HG03066 (cell line): Measurements from ENCODE around the gene DHRS13.
"Not testable (repeated sequence)": the region's sequence is repeated elsewhere in the genome, so short reads cannot be mapped to it uniquely, and the experiment has no call there.

Experiments
- ATAC-seq: cut with Tn5 transposase; IDR thresholded peaks from one replicate; pipeline ENCODE4 v1.9.1; 2021; ENCODE audit warnings: low read depth; ENCODE audit not compliant: unreplicated experiment

The DHRS13 gene

GRCh38 chr17:28935744-28936460, 33.0 kb upstream of the DHRS13 start:
- no peak for ATAC-seq

- ATAC-seq = not testable (repeated sequence)
Measured at GRCh38 chr17:28934508-28934907, 31.6 kb upstream of the DHRS13 start.

GRCh38 chr17:28929787-28930186, 26.9 kb upstream of the DHRS13 start:
- ATAC-seq = no peak

- ATAC-seq = no peak
Measured at GRCh38 chr17:28928061-28928460, 25.2 kb upstream of the DHRS13 start.

GRCh38 chr17:28926786-28927185, 23.9 kb upstream of the DHRS13 start:
- no peak for ATAC-seq

- no peak for ATAC-seq
Measured at GRCh38 chr17:28926366-28926765, 23.5 kb upstream of the DHRS13 start.

GRCh38 chr17:28925912-28926365, 23.1 kb upstream of the DHRS13 start:
- ATAC-seq = no peak

- ATAC-seq = no peak
Measured at GRCh38 chr17:28920201-28920600, 17.3 kb upstream of the DHRS13 start.

GRCh38 chr17:28918295-28918694, 15.4 kb upstream of the DHRS13 start:
- ATAC-seq = no peak

GRCh38 chr17:28917465-28917864, 14.6 kb upstream of the DHRS13 start:
- no peak for ATAC-seq

GRCh38 chr17:28917029-28917428, 14.2 kb upstream of the DHRS13 start:
- ATAC-seq = no peak

- ATAC-seq = no peak
Measured at GRCh38 chr17:28916302-28916934, 13.5 kb upstream of the DHRS13 start.

GRCh38 chr17:28912938-28913333, 10.1 kb upstream of the DHRS13 start:
- ATAC-seq = no peak

GRCh38 chr17:28912281-28912937, 9.5 kb upstream of the DHRS13 start:
- ATAC-seq = no peak

- no peak for ATAC-seq
Measured at GRCh38 chr17:28911411-28912045, 8.6 kb upstream of the DHRS13 start.

- ATAC-seq = no peak
Measured at GRCh38 chr17:28910534-28910933, 7.7 kb upstream of the DHRS13 start.

- no peak for ATAC-seq
Measured at GRCh38 chr17:28908640-28909167, 5.8 kb upstream of the DHRS13 start.

GRCh38 chr17:28907709-28908475, 5.0 kb upstream of the DHRS13 start:
- ATAC-seq = no peak

GRCh38 chr17:28906706-28907438, 4.0 kb upstream of the DHRS13 start:
- no peak for ATAC-seq

- ATAC-seq = no peak
Measured at GRCh38 chr17:28906276-28906675, 3.4 kb upstream of the DHRS13 start.
